GM18505 (cell line): ENCODE measurements around the gene SMIM38.
"Not testable (repeated sequence)": the region's sequence is repeated elsewhere in the genome, so short reads cannot be mapped to it uniquely, and the experiment has no call there.

Source experiments
- ATAC-seq: cut with Tn5 transposase; IDR thresholded peaks from one replicate; pipeline ENCODE4 v1.9.1; 2021; ENCODE audit not compliant: unreplicated experiment
- POLR2A ChIP-seq: IDR thresholded peaks from 4 replicates; pipeline ENCODE4 v1.6.1; 2011; ENCODE audit warnings: borderline replicate concordance; ENCODE audit not compliant: insufficient read depth, insufficient read length; ENCODE audit errors: extremely low read depth

SMIM38 gene

GRCh38 chr11:69126286-69126685 lies 29.4 kb upstream of the SMIM38 start:
- ATAC-seq = no peak
- no peak for TF ChIP-seq POLR2A

DNA sequence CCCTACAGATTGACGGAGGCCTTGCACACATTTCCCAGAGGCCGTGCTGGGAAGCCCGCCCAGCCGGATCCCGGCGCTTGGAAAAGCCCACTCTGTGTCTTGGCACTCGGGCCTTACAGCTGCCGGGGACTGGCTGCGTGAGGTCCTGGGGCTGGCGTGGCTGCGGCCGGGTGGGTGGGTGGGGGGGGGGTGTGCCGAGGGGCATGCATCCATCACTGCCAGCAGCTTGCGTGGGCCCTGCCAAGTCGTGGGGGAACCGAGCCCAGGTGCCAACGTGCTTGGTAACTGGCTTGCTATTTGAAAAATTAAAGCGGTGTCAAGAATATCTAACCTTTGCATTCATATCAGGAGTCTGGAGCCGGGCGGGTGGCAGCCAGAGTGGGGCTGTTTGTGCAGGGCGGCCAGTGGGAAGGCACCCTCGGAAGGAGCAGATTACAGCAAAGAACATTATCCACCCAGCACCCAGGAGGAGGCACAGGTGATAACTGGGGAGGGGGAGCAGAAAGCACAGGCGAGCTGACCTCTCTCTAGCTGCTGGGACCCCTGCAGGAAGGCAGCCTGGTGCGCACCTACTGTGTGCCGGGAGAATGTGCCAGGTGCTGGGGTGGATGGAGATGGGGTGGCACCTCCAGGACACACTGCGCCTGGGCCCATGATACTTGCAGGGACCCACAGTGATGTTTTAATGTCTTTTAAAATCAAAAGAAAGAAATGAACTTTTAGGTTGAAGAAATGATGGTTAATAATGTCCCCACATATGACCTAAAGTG lies 28.5 kb upstream of the SMIM38 start:
- no peak for ATAC-seq
- TF ChIP-seq POLR2A = no peak

DNA sequence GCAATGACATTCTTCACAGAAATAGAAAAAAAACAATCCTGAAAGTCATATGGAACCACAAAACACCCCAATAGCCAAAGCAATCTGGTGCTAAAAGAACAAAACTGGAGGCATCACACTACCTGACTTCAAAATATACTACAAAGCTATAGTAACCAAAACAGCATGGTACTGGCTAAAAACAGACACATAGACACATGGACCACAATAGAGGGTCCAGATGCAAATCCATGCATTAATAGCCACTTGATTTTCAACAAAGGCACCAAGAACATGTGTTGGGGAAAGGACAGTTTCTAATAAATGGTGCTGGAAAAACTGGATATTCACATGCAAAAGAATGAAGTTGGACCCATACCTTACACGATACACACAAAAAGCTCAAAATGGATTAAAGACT lies 27.9 kb upstream of the SMIM38 start:
- ATAC-seq = no peak
- no peak for TF ChIP-seq POLR2A

- no peak for TF ChIP-seq POLR2A
- ATAC-seq = no peak
Observed at GRCh38 chr11:69129053-69129452, 26.7 kb upstream of the SMIM38 start.

GRCh38 chr11:69129647-69130046 lies 26.1 kb upstream of the SMIM38 start:
- no peak for ATAC-seq
- no peak for TF ChIP-seq POLR2A

GRCh38 chr11:69130654-69131053 lies 25.1 kb upstream of the SMIM38 start:
- ATAC-seq = no peak
- no peak for TF ChIP-seq POLR2A

- TF ChIP-seq POLR2A = no peak
- no peak for ATAC-seq
Observed at GRCh38 chr11:69131121-69131566, 24.6 kb upstream of the SMIM38 start.

DNA sequence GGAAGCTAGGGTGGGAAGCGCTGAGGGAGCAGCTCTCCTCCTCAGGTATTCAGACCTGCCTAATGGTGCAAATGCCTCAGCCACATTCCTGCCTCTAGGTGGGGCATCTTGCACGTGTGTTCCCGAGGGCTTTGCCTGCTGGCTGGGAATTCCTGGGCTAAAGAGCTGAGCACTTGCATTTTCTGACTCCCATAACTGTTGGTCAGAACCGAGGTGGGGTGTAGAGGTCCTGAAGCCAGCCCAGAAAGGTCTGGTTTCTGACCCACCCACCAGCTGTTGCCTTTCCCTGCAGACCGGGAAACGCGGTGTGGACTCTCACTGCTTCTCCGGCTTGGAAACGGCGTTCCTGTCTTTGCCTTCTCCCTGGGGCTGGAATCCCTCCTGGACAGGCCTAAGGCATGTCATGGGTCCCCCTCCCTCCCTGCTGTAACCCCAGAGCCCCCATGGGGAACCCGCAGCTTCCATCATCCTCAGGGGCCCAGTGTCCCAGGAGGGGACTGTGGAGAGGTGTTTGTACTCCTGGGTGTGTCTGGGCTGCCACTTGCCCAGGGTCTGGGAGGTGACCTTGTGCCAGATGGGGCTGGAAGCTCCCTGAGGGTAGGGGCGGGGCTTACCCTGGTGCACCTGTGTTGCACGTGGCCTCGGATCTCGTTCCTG lies 24.0 kb upstream of the SMIM38 start:
- ATAC-seq = no peak
- TF ChIP-seq POLR2A = no peak

DNA sequence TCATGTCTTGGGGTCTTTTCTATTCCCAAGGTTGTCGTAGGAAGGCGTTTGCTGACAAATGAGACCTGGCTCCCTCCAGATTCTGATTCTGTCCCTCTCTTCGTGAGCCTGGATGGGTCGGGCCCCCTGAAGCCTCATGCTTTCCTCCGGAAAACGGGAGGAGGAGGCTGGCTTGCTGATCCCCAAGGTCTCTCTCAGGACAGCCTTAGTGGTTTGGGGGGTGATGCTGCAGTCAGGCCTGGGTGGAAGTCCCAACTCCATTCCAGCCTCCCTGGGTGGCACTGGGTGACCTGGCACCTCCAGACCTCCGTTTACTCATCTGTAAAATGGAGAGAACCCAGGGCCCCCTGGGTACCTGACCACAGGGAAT lies 23.4 kb upstream of the SMIM38 start:
- TF ChIP-seq POLR2A = no peak

GRCh38 chr11:69133251-69133650 lies 22.5 kb upstream of the SMIM38 start:
- ATAC-seq = no peak
- TF ChIP-seq POLR2A = no peak

More for the DNA sequence above, 23.4 kb upstream of the SMIM38 start:
- ATAC-seq = no peak

GRCh38 chr11:69134182-69134581 lies 21.6 kb upstream of the SMIM38 start:
- not testable (repeated sequence) for ATAC-seq

DNA sequence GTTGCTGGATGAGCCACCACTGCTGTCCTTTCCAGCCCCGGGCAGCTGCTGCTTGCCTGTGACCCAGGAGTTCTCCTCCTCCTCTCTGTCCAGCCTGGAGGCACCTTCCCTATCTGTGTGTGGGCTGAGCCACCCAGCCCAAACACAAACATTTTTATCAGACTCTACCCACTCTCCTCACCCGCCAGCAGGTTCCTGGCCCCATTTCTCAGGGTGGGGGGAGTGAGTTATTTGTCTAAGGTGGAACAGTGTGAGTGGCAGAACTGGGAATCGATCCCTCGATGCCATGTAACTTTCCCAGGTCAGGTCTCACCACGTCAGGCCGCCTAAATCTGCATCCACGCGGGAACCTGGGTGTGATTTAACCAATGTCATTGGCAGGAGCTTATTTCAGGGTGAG lies 20.8 kb upstream of the SMIM38 start:
- no peak for TF ChIP-seq POLR2A
- no peak for ATAC-seq

GRCh38 chr11:69135420-69136363 lies 20.0 kb upstream of the SMIM38 start:
- ATAC-seq = no peak
- no peak for TF ChIP-seq POLR2A
